GM19372 (cell line): ENCODE data around the gene NHSL2.

Experiments used
- ATAC-seq: cut with Tn5 transposase; IDR thresholded peaks from one replicate; pipeline ENCODE4 v1.9.1; 2021; ENCODE audit warnings: mild to moderate bottlenecking, low read depth, moderate library complexity; ENCODE audit not compliant: unreplicated experiment

The NHSL2 gene

DNA sequence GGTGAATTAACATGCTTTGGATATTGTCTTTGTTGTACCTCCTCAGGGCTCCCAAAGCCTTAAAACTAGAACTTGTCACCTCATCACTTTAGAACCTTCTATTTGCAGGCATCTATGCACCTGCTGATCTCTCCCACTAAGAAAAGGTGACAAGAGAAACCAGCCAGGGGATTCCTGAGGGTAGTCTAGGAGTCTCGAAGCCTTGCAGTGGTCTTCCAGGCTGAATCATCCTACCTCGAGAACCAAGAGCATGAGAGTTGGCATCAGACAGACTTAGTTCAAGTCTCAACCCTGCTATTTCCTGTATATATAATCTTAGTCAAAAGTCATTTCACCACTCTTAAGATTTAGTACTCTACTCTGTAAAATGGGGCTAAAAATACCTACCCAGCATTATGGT lies 191.5 kb downstream of the NHSL2 start:
- no peak for ATAC-seq

DNA sequence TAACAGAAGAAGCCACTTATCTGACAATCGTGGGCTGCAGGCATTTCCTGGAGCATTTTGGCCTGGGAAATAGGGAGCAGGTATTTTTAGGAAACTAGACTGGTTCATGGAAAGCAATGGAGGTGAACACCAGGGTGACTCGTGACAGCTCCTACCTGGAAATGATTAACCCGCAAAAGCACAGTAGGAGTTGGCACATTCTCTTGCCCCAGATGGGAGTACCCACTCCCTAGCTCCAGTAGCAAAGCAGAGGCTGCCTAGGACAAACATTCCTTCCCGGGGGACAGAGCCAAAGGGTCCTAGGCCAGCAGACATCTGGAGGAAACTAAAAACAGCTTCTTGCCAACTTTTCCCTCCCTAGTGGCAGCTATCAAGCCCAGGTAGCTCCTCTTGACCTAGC lies 192.1 kb downstream of the NHSL2 start:
- no peak for ATAC-seq

DNA sequence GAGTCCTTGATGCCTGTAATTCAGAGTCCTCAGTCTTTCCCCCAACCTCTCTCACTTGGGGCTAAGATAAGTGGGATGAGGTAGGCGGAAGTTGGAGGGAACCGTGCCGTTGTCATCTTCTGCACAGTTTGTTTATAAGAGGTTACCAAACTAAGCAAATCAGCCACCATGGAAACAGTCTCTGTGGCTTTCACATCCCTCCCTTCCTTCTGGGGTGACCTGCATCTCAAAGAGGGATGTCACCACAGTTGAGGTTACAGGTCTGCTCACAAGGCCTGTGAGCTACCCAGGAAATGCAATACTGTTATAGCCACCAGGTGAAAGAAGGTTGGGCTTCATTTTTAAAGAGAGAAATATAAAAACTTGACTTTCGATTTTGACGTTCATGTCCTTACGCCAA lies 194.8 kb downstream of the NHSL2 start:
- no peak for ATAC-seq

DNA sequence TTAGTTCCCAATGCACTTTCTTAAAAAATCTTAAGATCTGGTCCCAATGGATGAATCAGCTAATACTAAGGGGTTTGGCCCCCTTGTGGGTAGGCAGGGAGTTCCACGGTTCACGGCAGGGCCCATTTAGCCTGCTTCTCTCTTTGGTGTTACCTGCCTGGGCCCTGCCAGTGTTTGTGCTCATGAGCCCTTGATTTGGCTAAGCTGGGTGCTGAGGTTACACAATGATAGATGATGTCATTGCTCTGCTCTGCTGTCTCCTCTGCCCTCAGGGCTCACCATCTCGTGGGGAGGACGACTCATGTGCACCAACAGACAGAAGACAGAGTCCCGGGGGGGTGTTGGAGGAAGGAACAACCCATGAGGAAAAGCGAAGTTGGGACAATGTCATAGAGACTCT lies 196.7 kb downstream of the NHSL2 start:
- ATAC-seq = no peak

DNA sequence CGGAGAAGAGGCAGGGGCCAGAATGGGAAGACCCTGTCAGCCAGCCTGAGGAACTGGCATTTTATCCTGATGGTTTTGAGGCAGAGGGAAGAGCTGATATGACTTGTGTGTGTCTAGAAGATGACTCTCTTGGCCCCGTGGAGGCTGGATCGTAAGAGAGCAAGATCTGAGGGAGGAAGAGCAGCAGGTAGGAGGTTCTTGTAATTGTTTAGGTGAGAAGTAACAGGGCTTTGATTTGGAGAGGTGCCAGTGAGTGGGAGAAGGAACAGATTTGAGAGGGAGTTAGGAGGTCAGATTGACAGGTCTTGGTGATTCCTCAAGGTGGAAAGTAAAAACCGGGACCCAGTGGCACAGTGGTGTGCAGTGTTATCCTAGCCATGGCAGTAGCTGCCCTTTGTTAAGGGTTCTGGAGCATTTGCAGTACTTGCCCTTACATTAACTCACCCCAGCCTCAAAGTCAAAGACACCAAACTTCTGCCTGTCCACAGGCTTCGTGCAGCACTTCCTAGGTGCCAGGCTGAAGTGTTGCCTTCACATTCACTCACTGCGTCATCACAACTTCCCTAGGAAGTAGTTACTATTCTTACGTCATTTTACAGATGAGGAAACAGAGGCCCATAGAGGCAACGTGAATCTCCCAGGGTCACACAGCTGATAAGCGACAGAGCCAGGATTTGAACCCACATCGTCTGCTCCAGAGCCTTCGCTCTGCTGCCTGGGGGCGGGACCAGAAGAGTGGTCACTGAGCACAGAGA lies 197.4 kb downstream of the NHSL2 start:
- ATAC-seq = no peak

DNA sequence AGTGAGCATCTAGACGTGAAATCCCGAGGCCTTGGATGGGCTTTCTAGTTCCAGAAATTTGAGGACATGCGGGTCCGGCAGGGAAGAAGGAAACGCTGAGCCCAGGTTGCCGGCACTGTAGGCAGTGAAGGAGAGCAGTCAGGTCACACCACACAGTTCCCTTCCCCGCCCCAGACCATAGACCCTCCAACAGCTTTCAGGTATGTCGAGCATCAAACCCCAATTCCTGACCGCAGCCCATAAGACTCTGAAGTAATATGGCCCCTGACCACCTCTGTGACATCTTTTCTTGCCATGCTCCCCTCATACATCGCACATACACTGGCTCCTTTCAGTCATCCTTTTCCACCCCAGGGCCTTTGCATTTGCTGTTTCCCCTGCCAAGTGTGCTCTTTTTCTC lies 198.0 kb downstream of the NHSL2 start:
- no peak for ATAC-seq

DNA sequence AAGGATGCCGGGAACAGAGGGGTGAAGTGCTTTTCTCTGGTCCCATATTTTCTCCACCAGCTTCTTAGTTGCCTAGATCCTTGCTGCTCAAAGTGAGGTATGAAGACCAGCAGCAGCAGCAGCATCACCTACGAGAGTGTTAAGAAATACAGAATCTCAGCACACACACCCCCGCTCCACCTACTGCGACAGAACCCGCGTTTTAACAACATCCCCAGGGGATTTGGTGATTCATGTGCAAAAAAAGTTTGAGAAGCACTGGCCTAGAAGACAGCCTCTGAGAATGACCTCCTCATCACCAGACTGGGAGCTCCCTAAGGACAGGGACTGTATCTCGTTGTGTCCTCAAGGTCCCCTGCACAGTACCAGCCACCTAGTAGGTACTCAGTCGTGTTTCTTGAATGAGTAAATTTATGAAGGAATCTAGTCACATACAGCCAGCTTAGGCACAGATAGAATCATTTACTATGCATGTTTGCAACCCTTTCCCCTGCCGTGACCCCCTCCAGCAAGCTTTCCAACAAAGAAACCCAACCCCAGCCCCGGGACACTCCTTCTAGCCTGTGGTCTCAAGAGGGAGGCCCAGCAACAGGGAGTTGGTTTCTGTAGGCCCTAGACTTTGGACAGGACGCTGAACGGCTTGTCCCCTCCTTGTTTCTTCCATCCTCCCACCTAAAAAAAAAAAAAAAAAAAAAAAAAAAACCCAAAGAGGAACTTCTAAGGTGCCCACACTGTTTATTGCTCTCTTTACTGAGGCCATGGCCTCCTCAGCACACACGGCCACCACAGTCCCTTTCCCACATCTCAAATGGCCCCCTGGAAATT lies 199.6 kb downstream of the NHSL2 start:
- no peak for ATAC-seq

DNA sequence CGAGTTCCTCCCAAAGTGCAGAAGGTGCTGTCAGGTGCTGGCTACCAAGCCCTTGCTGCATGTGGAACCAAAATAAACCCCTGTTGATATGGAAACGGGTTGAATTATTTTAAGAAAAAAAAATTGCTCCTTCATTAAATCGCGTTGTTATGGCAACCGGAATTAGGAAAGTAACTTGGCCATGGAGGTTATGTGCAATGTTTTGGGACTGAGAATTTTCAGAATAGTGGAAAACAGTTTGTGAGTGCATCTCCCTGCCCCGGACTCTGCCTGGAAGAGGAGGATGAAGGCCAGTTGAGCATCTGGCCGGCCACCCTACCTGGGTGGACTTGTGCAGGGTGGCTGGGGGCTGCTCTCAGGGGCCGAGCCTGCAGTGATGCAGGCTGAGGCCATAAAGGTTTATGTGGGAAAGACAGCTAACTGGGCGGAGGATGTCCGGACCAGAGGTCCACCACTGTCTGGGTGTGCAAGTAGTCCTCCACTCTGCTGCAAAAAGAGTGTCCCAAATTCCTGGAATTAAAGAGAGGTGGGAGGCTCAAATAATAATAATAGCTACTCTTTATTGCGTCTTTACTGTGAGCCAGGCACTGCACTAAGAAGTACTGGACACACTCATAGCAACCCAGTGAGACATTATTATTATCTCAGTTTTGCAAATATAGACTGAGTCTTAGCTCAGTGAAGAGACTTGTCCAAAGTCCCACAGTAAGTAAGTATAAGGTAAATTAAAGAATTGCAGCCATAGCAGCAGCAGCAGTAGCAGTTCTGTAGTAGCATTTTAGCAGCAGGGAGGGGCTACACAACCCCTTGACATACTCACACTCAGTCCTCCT lies 200.4 kb downstream of the NHSL2 start:
- no peak for ATAC-seq

DNA sequence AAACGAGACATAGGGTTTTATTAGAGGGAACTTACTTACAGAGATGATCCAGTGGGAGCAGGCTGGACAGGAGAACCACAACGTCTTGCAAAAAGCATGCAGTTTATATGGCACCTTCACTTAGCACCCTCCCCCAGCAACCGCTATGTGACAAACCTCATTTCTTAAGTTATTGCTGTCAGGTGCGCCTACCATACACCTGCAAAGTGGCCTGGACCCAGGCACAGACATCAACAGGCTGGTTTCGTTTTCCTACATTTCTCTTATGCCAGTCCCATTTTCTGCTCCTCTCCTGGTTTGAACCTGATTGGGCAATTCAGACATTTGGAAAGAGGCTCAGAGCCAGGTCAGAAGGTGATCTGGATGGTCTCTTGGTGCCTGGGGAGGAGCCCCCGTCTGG lies 202.8 kb downstream of the NHSL2 start:
- no peak for ATAC-seq

DNA sequence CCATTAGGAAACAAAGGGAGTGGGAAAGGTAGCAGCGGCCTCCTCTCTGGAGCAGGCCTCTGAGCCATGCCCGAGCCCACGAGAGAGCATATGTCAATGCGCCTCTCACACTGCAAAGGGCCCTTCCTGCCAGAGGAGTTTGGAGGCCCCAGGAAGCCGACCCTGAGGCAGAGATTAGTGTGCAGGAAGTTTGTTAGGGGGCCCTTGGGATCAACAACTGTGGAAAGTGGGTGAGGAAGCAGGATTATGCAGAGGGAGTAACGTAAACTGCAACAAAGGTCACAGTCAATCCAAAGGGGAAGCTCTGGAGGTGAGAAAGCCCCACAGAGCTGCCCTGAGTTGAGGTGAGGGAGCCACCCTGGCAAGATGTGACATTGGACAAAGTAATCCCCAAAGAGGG lies 203.7 kb downstream of the NHSL2 start:
- no peak for ATAC-seq

DNA sequence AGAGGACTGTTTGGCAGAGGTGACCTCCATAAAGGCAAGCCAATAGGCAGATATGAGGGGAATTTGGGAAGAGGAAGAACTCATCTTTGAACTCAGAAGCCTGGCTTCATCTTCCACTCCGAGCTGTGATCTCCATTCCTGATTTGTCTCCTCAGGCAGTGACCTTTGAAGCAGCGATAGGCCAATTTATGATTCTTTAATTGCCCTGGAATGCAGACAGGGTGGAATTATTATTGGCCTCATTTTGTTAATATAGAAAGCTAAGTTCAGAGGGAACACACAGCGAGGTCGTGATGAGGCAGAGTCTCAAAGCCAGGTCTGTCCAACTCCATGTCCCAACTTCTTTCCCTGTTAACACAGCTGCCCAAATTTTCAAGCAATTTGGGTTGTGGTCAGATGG lies 204.2 kb downstream of the NHSL2 start:
- no peak for ATAC-seq

DNA sequence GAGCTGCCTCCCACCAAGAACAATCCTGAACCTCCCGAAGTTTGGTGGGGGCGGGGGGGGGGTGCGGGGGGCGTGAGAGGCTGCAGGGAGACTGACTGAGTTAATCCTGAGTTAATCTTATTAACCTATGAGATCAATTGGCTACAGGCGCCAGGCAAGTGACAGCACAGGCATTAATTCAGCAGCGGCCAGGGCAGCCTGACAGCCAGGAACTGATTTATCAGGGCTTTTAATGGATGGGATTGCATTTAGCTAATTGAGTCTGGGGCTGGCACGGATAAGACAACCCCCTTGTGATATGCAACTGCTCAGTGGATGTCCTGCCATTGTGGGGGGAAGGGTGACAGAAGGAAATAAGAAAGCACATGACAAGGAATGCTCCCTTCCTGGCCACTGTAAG lies 204.7 kb downstream of the NHSL2 start:
- ATAC-seq = no peak

DNA sequence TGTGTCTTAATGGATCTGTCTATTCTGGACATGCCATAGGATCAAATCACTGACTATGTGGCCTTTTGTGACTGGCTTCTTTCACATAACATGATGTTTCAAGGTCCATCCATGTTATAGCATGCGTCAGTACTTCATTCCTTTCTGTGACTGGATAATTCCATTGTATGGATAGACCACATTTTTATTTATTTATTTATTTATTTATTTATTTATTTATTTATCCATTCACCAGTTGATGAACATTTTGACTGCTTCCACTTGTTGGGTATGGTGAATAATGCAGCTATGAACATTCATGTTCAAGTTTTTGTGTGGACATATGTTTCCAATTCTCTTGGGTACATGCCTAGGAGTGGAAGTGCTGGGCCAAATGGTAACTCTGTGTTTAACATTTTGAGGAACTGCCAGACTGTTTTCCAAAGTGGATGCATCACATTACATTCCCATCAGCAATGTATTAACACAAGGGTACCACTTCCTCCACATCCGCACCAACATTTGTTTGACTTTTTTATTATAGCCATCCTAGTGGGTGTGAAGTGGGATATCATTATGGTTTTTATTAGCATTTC lies 207.1 kb downstream of the NHSL2 start:
- ATAC-seq = no peak

DNA sequence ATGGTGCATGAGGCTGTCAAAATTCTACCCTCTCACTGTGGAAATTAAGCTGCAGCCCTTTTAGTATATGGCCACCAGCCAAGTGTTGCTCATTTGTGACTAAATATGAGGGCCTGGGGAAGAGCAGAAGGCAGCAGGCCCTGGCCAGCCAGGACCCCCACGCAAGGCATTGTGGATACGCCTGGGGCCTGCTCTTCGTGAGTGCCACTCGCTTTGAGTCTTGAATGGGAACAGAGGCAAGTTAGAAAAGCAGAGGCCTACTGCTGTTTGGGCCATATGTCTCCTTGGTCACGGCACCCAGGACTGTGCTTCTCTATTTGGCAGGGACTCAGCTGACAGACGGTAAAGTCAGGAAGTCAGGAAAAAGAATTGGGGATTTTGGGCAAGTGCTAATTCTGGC lies 210.2 kb downstream of the NHSL2 start:
- no peak for ATAC-seq

DNA sequence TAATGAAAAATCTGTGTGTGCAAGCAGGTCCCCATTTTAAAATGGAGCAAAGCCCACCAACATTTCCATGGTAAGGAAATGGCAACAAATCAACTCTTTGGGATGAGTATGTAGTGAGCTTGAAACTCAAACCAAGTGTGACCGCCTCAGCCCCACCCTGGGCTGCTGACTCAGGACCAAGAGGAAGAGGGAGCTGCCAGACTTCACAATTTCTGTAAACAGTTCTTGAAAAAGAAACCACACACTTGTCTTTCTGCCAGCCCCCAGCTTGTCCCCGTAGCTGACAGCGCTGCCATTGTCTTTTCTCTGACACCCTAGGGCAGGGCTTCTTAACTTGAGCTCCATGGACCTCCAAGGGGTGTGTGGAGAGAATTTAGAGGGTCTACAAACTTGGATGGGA lies 210.7 kb downstream of the NHSL2 start:
- ATAC-seq = no peak

DNA sequence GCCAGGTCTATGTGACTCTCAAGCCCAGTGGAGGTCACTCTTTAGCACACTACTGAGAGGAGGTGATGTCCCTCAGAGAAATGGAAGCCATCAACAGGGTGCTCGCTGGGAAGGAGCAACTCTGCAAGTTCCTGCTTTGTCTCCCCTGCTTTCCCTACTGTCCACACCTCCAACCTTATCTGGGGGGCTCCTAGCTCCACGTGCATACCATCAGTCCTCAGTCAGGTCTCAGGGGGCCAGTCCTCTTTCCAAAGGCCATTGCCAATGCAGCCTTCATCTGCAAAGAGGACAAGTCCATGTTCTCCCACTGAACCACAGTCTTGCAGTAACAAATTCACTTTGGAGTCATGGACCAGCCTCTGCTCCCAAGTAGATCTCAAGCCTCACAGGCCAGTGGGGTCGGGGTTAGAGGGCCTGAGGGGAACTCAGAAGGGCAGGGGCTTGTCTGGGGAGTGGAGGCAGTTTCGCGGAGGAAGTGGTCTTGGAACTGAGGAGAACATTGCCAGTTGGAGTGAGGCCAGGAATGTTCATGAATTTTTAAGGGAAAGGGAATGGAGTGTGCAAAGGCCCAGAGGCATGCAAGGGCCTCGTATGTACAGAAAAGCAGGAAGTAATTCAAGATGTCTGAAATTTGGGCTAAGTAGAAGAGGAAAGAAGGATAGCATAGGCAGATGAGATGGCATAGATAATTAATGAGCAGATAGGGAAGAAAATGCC lies 212.1 kb downstream of the NHSL2 start:
- ATAC-seq = no peak

DNA sequence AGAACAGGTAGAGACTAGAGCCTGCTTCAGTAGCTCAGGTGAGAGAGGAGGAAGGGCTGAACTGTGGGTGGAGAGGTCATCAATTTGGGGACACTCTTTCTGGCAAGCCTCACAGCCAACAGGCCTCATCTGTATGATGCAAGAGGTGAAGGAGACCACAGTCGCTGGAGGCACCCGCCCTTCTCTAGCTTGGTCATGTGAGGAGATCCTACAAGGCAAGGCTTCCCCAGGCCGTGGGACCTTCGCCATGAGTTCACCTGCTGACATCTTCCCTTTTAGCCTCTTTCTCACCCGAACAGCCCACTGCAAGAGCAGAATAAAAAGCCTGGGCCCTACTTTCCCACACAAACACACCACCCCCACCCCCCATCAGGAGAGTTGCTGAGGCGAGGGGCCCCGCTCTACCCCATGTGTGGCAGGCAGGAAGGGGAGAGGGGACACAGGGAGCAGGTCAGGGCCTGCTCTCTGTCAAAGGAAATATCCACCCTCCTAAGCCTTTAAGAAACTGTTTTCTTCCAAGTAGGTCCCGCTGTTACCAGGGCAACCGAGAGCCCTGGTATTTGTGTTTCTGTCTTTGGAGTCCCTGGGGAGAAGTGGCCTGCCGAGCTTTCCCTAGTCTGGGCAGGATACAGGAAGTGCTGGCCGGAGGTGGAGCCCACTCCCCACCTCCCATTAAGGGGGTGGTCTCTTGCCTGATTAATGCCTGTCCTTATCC lies 213.0 kb downstream of the NHSL2 start:
- no peak for ATAC-seq

DNA sequence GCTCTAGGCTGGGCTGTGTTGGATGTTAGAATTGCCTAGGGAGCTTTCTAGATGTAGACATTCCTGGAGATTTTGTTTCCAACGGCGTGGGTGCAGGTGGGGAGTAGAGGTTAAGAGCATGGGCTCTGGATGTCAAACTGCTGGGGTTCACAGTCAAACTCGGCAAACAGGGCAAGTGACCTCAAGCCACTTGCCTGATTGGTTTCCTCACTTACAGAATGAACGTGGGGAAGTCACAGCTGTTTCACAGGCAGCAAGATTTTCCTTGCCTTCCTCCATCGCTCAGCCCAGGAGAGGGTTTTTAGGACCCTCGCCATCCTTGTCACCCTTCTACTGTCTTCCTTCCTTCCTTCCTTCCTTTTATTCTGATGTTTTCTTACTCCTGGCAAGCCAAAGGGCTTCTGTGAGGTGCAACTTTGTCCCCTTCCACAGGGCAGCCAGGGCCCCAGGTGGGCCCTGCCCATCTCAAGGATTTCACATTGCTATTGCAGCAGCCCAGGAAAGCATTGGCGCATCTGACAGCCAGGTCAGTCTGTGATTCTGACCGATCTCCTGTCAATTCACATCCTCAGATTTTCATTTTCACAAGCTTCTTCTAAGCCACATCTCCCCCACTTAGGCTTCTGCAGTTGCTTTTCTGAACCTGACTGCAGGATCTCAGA lies 214.0 kb downstream of the NHSL2 start:
- no peak for ATAC-seq
